Activated T-helper 1 cell treated with anti-CD3 and anti-CD28 coated beads, Interleukin-2, amount 50 U/mL, for 16 hours (primary cell): ENCODE results near the gene BEAN1.

ENCODE experiments used
- DNase-seq, 2 donors: peaks; one replicate each; pipeline ENCODE4 v3.0.0-alpha.2; 2020; ENCODE audit warnings: low read depth in 1 of 2, low spot score in 1 of 2

BEAN1 gene

DNA sequence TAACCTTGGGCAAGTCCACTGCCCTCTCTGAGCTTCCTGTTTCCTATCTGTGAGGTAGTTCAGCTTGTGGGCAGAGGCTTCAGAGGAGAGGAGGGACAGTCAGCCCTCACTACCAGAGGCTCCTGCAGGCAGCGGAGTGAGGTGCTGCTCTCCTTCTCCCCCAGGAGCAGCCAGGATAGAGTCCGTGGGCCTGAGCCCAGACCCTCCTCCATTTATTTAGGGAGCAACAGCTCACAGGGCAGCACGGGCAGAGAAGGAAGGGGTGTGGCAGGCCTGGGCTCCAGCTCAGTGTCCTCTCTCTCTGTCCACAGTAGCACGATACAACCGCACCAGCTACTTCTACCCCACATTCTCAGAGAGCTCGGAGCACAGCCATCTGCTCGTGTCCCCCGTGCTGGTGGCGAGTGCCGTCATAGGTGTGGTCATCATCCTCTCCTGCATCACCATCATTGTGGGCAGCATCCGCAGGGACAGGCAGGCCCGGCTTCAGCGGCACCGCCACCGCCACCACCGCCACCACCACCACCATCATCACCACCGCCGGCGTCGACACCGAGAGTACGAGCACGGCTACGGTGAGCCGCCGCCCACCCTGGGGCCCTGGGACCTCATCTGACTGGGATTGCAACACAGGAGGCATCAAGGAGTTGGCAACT is 42.3 kb downstream of the BEAN1 start:
- no peak for DNase-seq

DNA sequence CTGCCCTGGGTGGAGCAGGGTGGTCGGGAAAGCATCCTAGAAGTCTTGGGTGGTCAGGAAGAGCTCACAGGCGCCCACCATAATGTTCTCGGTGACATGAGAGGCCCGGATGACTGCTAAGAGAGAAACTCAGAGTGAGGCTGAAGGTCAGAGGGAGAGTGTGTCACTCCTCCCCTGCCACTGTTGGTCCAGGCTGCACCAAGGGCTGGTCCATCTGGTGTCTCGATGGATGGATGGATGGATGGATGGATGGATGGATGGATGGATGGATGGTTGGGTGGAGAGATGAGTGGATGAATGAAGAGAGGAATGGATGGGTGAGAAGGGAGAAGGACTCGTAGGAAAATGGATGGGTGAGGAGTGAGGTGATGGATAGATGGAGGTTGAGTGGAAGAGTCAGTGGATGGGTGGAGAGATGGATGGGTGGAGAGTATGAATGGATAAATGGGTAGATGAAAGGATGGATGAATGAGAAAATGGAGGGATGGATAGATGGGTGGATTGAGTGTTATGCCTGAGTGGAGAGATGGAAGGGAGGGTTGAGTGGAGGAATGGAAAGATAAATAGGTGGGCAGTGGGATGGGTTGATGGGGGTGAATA is 43.0 kb downstream of the BEAN1 start:
- DNase-seq = no peak

DNA sequence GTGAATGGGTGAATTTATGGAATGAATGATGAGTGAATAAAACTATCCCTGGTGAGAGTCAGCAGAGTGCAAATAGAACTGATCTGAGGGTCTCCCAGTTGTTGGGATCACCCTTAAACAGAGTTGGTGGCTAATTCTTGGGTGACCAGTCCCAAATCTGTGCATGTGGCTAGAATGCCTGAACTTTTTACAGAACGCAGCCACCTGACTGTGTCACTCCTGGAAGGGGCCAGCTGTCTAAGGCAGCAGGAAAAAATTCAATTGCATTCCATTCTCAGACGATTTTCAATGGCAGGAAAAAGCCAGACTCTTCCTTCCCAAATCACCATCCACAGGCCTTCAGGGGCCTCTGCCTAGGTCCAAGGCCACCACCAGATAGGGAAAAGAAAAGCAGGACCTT is 43.5 kb downstream of the BEAN1 start:
- DNase-seq = no peak

DNA sequence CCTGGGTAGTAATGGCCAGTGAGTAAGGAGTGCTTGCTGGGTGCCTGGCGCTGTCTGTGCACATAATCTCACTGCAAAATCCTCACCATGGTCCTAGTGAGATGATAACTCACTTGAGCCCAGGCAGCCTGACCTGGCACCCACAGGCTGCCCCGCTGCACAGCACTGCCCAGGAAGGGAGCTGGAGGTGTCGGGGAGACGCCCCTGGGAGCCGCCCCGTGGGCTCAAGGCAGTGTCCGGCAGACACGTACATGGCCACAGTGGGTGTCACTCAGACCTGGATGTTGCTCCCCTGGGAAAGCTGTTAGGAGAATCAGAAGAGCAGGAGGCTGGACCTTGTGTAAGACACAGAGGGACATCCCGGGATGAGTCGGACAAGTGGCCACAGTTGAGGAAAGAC is 44.2 kb downstream of the BEAN1 start:
- no peak for DNase-seq

DNA sequence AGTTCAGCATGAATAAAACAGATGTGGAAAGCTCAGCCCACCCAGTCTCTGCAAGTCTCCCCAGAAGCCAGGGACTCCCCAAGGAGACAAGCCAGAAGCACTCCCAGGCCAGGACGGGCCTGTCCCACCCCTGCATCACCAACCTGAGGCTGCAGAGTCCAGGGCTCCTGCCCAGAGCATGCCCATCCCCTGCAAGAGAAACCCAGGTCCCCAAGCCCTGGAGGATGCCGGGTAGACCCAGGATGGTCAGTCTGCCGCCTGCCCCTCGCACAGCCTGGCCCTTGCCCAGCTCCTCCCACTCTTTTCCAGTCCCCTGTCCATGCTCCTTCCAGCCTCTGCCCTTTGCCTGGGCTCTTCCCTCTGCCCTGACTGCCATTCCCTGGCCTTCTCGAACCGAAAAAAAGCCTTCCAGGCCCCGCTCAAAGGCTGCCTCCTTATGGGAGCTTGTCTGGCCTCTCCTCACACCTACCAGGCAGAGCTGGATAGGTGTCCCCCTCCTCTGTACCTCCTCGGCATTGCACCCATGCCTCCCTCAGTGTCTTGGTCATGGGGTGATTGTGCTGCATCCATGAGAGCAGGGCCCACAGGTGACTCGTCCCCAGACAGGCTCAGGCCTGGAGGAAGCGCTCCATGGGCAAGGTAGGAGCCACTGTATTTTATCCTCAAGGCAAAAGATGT is 44.8 kb downstream of the BEAN1 start:
- no peak for DNase-seq

DNA sequence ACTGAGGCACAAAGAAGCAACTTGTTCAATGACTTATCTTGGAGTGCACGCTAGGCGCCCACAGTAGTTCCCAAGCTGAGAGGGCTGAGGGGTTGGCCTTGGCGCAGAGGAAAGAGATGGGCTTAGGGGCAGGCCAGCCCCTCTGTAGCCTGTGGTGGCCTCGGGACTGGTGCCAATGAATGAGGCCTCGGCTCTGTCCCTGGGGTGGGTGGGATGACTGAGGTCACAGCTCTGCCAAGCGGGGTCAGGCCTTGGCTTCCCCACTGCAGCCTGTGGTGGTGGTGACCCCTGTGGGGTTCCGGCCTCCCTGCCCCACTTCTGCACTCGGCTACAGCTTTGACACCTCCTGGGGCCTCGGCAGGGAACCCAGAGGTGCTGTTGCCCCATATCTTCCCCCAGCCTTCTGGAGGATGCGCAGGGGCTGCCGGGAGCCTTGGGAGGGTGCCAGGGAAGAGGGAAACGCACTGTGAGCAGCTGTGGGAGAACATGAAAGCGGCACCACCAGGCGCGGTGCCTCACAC is 46.0 kb downstream of the BEAN1 start:
- DNase-seq = no peak

DNA sequence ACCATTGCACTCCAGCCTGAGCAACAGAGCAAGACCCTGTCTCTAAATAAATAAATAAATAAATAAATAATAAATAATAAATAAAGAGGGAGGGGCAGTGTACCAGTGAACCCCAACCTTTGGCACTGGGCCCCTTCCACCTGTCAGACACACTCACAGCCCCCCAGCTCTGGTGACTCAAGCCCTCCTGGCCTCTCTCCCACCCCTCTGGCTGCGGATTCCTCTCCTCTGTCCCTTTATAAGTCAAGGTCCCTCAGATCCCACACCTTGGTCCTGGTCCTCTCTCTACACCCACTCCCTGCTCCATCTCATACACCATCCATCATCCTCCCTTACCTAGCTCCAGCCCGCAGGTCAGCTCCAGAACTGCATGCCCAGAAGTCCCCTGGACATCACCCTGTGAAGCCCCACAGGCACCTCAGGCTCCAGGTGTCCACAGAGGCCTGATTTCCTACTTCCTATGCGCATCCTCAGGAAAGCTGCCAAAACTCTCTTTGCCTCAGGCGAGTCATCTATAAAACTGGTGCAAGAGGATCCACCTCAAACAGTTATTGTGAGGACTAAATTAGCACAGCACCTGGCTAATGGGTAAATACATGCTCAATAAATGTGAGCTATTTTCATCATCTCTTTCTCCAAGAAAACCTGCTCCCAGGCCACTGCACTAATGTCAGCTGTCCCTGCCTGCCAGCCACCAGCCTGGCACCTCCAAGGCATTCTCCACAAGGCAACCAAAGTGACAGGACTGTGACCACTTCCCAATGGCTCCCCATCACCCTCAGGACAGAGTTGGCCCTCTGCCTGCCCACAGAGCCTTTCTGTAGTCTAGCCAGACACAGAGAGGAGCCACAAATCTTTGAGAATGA is 46.8 kb downstream of the BEAN1 start:
- DNase-seq = no peak

DNA sequence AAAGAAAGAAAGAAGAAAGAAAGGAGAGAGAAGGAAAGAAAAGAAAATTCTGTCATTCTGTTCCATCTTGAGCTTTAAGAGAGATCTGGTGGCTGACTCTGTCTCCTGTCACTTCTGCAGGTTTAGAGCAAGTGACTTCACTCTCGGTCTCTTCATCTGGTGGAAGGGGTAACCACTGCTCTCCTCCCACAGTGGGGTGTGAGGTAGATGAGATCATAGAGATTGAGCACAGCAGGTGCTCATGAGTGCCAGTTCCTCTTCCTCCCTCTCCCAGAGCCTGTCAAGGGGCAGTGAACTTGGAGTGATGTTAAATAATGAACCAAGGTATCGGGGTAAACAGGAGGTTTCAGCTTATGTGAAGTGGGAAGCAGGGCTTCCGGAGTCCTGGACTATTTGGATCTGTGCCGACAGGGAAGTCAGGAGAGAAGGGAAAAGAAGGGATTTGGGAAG is 47.7 kb downstream of the BEAN1 start:
- DNase-seq = peak in 1 of 2 donors; percentile 27

DNA sequence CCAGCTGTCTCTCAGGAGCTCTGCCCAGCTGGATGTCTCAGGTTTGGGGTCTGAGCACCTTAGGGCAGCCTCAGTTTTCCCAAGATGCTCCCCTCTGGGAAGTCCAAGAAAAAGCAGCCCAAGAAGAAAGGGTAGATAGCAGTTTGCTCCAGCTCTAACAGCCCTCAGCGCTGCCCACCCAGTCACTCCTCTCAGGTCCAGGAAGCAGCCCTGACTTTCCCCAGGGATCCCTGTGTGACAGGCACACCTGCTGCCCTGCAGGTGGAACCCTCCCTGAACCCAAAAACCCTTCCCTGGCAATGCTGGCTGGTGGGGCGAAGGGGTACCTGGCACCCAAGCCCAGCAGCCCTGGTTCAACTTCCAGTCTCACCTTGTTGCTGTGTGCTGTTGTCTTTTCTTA is 48.1 kb downstream of the BEAN1 start:
- DNase-seq = no peak

DNA sequence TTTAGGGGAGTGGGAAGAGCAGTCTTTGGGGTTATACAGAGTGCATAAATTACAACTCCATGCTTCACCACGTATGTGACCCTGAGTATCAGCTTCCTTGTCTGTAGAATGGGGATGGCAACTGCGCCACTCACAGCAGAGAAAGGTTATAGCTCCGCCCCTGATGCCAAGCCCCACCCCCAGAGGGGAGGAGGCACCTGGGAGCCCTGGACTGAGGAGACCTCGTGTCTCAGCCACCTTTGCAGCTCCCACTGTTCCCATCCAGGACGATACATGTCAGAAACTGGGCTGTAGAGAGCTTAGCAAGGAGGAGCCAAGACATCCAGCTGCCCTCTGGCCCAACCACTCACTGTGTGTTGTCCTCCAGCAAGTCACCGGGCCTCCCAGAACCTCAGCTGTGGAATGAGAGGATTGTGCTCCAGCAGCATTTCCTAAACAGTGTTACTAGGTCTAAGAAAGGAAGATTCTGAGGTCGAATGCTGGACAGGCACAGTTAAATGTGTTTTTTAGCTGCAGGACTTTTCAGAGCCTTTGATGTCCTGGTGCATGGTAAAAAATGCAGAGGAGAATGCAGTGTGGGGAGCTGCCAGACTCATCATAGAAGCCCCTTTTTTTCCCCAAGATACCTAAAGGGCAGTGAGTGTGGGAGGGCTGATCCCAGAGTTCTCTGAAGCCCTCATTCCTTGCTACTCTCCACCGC is 49.4 kb downstream of the BEAN1 start:
- no peak for DNase-seq

DNA sequence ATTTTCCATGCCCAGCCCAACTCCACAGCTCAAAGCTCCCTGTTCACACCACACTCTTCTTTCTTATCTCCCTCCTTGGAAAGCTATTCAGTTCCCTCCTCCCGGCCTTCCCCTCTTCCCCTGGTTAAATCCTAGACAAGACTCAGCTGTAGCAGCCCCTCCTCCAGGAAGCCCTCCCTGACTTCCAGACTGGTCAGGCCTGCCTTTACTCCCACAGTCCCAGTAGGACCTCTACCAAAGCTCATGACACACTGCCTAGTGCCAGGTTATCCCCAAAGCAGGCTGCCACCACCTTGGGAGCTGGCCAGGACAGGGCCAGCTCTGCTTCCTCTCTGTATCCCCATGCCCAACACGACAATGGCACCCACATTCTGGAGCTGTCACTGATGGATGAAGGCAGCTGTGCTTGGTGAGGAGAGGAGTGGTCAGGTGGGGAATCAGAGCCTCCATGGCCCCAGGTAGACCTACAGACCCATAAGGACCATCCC is 50.0 kb downstream of the BEAN1 start:
- DNase-seq = no peak

DNA sequence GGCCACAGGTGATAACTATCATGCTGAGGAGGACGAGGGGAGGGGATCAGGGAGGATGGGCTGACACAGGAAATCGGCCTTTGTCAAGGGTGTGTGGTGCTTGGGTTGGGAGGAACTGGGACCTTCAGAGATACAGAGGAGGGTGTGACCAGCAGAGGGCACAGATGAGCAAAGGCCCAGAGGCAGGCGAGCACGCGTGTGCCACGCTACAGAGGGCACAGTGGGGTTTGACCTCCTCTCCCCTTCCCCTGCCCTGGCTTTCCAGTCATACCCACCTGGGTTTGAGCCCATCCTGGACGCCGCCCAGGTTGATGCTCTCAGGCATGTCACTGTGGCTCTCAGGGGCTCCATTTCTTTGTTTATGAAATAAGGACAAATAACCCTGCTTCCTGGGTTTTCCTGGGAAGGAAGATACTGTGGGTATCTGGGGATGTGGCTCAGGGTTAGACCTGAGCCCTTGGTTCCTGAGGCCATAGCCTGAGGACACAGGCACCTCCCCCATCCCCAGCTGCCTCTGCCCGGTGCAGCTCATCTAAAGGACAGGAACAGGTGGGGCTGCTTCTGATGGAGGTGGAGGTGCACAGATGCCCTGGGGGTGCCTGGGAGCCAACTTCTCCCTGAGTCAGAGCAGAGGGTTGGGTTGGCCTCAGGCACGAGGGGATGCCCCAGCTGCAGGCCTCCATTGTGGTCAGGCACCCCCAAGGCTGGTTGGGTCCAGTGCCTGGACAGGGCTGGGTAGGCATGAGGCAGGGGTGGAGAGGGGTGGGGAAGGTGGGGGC is 51.8 kb downstream of the BEAN1 start:
- peak; percentile 64 to 69 for DNase-seq

DNA sequence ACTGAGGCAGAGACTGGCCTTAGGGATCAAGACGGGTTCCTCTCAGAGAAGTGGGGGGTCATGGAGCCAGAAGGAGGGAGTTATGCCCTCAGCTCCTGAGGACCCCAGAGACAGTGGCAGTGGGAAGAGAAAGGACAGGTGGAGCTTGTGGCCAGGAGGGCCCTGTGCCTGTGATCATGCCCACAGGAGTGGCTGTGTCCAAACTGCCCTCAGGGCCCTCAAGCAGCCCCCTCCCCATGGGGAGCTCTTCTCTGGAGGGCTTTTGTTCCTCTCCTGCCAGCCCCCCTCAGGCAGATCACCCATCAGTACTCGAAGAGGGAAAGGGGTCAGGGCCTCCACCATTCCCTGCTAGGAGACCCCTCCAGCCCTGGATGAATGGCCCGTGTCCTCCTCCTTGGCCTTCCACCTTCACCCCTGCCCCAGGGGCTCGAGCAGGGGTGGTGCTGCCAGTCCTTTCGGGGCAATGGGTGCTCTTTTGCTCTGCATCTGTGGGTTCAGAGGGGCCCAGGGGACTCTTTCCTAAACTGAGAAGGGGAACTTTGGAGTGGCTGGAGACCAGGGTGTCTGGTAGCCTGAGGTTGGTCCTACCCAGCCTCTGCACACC is 52.7 kb downstream of the BEAN1 start:
- no peak for DNase-seq

DNA sequence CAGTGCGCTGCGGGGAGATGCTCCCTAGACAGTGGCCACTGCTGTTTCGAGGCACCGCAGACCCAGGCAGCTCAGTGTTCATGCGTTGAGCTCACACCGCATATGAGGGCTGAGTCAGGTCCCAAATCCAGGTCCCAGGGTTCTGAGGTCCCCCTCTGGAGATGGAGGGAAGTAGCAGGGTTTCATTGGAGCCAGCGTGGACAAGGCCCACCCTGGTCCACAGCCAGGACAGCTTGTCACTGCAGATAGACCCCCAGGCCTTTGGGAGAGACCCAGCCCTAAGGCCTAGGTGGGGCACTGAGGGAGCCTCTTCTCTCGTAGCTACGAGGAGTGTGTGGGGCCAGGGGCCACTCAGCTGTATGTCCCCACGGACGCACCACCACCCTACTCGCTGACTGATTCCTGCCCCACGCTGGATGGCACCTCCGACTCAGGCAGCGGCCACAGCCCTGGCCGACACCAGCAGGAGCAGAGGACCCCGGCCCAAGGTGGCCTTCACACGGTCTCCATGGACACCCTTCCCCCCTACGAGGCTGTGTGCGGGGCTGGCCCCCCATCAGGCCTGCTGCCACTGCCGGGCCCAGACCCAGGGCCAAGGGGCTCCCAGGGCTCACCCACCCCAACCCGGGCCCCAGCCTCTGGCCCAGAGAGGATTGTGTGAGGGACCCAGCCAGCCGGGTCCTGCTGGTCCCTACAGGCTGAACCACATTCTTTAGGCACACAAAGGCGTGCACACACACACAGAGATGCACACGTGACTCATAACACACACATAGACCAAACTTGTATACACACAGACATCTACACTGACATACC is 53.4 kb downstream of the BEAN1 start:
- DNase-seq = no peak

DNA sequence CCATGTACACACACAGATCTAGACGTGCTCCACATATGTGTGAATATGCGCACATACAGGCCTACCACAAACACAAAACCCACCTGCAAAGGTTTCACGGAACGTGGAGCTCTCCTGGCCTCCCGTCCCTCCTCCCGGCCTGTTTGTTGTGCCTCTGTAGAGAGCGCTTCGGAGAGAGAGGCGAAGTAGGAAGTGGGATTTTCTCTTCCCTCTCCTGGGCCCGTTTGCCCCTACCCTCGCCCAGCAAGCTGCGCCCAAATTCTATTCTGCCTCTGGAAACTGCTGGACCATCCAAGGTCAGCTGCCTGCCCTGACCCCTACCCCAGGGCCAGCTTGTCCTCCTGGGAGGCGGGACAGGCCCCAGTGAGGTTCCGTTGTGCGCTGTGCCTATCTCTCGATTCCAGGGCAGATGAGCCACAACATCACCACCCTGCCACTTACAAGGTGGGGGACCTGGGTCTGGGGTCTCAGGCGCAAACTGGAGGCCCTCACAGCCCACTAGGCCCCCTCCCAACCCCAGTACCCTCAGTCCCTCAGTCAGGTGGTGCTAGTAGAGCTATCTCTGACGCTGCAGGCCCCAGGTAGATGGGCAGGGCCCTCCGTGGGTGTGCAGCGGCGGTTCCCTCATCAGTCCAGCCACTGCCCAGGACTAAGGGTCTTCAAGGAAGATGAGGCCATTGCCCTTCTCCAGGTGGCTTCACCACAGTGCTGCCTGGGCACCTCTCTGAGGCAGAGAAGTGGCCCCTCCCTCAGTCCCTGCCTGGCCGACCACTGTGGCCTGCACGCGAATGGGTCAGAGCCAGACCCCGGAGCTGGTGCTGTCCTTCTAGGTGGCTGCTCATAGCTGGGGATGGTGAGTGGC is 54.2 kb downstream of the BEAN1 start:
- no peak for DNase-seq

DNA sequence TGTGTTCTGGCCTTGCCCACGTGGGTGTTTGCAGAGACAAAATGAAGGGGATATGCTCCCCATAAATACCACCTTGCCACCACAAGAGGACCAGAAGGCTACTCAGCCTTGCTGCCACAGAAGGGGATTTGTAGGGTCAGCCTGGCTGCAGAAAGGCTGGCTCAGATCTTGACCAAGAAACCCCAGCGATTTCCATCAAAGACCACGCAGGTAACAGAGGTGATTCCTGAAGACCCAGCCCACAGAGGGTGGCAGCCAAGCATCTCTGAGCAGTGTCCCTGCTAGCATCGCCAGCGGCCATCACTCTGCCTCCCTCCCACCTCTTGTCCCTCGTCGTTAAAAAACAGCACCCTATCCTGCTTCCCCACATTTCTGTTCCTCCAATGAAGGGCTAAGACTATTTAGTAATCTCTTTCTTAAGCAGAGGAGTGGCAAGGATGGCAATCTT is 54.9 kb downstream of the BEAN1 start:
- no peak for DNase-seq

DNA sequence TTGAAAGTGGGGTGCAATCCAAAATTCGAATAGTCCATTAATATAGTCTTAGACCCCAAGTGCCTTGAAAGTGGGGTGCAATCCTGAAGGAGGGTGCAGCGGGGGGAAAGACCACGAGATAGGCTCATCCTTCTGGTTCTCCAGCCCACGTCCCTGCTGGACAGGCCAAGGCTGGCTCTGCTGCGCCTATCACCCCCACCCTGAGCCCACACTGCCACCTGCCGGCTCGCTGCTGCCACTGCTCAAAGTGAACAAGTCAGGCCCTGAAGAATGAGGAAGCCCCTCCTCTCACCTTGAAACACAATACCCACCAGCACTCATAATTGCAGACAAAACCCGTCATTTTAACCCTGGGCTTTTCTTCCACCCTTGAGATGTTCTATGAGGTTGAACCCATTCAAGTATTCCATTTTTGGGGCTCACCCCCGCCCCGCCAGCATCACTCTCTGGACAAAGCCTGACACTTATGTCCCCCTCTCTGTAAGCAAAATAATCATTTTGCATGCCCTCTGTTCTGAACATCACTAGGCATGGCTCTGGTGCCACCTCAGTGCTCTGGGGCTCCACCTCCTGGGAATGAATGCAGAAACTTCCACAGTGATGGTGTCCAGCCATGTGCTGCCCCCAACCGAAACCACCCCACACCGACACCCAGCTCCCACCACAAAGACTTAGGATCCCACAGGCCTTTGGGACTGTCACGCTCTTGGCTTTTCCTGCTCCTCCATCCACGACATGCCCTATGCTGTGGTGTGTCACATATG is 56.8 kb downstream of the BEAN1 start:
- DNase-seq = peak; percentile 41 to 52
